Left hindlimb (tissue), 1 donor: Measurements from ENCODE around the gene TPCN2.
A peak's percentile ranks its signal among the peaks of the same experiment; 100 is the strongest.

ENCODE experiments used
- DNase-seq: peaks from one replicate; pipeline ENCODE4 v3.0.0-alpha.2; 2018

Gene TPCN2

DNA sequence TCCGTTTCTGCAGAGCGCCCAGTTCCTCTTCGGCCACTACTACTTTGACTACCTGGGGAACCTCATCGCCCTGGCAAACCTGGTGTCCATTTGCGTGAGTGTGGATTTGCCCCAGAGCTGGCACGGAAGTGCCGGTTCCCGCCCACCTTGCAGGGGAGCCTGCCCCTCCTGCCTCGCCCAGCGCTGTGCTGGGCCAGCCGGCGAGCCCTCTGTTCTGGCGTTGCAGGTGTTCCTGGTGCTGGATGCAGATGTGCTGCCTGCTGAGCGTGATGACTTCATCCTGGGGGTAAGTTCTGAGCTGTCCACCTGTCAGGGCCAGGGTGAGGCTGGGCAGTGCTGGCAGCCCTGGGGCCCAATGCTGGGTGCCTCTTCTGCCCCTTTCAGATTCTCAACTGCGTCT lies 29.8 kb downstream of the TPCN2 start:
- DNase-seq, result no peak

DNA sequence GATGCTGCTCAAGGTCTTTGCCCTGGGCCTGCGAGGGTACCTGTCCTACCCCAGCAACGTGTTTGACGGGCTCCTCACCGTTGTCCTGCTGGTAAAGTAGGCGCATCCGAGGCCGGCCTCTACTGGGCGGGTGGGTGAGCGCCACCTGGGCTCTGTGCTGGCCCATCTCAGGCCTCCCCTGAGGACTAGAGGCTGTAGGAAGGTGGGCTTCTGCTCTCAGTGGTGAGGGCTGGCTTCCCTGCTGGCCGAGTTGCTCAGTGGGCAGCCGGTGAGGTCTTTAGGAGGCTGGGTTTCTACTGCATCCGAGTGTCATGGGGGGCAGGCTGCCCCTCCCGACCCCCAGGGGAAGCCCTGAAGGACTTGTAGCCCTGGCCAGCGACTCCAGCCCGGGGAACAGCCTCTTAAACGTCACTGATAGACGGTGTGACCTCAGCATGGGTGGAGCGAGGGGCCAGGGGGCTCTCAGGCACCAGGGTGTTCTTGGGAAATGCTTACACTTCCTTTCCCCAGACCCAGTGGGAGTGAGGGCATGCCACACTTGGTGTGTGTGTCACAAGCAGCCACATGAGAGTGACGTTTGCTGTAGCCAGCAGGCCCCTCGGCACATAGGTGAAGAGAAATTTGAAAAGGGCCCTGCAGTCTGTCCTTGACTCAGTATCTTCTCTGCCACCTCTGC lies 30.3 kb downstream of the TPCN2 start:
- DNase-seq, result no peak

DNA sequence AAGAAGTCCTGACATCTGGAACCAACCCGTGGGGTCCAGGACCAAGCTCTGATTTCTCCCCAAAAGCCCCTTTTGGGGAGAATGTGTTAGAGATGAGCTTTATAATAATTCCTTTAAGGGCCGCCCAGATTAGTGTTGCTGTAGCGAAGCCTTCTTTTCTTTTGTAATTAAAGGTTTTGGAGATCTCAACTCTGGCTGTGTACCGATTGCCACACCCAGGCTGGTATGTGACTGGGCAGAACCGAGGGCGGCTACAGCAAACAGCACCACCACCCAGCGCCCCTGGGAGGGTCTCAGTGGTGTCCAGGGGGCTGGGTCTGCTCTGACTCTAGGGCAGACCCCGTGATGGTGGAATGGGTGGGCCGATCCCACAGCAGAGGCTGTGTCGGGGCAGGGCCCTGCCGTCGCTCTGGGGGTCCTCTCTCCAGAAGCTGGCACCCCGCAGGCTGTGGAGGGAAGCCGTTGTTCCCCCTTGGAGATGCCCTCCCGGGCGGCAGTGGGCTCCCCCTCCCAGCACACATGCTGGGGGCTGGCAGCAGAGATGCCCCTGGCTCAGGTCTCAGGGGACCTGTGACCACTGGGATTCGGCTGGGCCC lies 31.0 kb downstream of the TPCN2 start:
- DNase-seq, result no peak

DNA sequence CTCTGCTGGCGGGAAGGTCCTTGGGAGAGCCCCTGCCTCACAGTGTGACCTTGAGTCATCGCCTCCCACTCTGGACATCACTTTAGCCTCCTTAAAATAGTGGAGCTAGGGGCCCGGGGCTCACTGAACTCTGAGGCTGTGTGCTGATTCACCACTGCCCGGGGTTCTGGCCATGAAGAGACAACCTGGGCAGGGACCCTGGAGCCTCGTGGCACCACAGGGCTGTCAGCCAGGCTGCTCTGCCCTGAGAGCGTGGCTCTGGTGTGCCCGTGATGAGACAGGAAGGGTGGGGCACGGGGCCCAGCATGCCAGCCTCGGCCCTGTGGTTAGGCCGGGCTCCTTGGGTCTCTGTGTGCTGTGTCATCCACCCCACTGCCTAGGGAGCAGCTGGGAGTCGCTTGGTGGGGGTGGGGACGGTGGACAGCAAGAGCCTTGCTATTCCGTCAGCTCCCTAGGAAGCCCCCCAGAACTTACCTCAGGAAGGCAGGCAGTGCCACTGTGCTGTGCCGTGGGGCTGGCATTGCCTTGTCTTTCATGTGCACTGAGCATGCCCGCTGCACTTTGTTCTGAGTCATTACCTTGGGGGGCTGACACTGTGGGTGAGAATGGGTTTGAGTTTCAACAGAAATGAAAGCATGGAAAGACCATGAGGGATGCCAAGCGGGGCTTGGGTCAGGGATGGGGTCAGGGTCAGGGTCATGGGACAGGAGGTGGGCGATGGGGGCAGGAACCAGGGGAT lies 31.7 kb downstream of the TPCN2 start:
- no peak for DNase-seq

GRCh38 chr11:69081180-69081579 lies 32.4 kb downstream of the TPCN2 start:
- no peak for DNase-seq

DNA sequence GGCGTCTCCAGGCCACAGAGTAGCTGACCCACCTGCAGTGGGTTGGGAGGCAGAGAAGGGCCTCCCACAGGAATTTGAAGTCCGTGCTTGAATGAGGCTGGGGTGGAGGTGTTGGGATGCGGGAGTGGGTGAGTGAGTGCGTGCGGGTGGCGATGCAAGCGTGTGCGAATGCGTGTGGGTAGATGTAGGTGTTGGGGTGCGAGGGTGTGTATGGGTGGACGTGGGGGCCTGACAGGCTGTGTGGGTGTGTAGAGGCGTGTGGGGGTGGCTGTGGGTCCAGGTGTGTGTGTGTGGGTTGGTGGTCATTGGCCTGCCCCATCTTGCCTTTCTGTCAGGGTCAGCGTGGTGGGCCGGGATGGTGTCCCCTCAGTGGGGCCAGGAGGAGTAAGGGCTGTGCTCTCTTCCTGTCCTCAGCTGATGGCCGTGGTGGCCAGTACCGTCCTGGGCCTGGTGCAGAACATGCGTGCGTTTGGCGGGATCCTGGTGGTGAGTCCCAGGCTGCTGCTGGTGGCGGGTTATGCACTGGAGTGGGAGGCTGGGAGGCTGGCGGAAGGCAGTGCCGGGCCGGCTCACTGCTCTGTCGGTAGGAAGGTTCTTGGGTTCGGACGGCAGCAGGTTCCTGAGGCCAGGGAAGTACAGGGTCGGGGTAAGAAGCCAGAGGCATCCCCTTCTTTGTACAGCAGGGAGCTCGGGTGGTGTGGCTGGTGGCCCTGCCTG lies 35.0 kb downstream of the TPCN2 start:
- no peak for DNase-seq

GRCh38 chr11:69084371-69084770 lies 35.6 kb downstream of the TPCN2 start:
- no peak for DNase-seq

GRCh38 chr11:69085490-69086095 lies 36.9 kb downstream of the TPCN2 start:
- no peak for DNase-seq

DNA sequence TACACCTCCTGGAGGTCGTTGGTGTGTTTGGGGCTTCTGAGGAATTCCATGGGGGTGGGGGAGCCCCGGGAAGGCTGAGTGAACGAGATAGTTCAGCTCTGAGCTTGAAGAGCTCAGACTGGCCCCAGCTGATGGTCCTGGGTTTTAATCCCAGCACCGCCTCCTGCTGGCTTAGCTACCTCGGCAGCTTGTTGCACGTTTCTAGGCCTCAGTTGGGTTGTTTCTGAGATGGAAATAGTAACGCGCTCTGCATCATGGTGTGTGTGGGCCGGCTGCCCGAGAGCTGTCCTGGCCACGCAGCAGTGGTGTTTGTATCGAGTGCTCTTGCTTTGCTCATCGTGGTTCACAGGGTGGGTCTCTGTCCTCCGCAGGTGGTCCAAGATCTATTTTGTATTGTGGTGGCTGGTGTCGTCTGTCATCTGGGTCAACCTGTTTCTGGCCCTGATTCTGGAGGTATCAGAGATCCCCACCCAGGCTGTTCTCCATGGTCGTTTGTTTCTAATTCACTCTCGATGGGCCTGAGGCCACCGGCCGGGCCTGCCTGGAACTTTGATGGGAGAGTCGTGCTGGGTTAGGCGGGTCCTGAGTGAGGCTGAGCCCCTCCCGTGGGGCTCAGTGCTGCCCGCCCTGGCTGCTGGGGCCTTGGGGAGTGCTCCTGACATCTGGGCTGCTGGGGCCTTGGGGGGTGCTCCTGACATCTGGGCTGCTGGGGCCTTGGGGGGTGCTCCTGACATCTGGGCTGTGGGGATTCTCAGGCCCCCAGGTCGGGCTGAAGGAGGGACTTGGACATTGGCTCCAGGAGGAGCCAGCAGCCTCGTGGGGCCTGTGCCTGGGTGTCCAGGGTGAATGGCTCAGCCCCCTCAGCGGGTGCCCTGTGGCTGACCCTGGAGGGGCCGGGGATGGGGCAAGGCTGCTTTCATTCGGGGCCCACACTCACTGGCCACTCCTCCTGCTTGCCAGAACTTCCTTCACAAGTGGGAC lies 37.7 kb downstream of the TPCN2 start:
- no peak for DNase-seq

GRCh38 chr11:69087133-69087524 lies 38.4 kb downstream of the TPCN2 start:
- DNase-seq, result no peak

DNA sequence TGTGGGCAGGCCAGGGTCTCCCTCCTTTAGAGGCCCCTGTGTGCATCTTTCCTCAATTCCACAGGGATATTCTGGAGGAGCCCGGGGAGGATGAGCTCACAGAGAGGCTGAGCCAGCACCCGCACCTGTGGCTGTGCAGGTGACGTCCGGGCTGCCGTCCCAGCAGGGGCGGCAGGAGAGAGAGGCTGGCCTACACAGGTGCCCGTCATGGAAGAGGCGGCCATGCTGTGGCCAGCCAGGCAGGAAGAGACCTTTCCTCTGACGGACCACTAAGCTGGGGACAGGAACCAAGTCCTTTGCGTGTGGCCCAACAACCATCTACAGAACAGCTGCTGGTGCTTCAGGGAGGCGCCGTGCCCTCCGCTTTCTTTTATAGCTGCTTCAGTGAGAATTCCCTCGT lies 39.1 kb downstream of the TPCN2 start:
- no peak for DNase-seq

DNA sequence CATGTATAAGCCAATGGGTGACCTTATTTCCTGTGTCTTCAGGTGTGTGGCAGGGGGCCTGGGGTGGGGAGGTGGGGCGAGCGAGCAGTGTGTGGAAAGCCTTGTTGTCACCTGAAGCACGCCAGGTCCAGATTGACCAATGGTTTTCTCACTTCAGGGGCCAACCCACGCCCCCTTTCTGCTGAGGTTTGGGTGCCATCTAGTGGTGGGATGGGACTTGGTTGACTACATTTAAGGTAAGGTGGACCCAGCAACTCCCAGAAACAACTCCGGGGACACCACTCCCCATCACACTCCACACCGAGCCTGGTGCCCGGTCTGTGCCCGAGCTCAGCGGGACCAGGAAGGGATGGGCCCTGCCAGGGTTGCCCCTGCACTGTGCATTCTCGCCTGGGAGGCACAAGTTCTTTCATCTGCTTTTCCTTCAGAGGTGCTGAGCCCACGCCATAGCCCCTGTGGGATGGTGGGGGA lies 40.0 kb downstream of the TPCN2 start:
- DNase-seq, result peak; percentile 79

DNA sequence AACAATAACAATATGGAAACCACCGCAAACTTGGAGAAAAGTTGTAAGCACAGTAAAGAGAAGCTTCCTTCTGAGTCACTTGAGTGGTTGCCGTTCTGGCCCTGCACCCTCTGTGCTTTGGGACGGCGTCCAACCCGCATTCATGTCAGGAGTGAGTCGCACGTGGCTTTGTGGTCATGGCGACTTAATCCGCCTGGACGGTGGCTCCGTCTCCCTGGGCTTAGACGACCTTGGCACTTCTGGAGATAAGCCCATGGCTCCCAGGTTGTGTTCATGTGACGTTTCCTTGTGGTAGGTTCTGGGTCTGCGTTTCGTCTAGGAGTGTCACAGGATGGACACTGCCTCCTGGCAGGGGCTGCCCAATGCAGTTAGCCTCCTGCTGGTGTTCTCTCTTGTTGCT lies 40.5 kb downstream of the TPCN2 start:
- no peak for DNase-seq

- no peak for DNase-seq
Measured at GRCh38 chr11:69091638-69092165, 43.0 kb downstream of the TPCN2 start.

- DNase-seq, result no peak
Measured at GRCh38 chr11:69092263-69092662, 43.5 kb downstream of the TPCN2 start.

GRCh38 chr11:69093106-69093505 lies 44.4 kb downstream of the TPCN2 start:
- DNase-seq, result no peak

- DNase-seq, result no peak
Measured at GRCh38 chr11:69094111-69094914, 45.6 kb downstream of the TPCN2 start.

DNA sequence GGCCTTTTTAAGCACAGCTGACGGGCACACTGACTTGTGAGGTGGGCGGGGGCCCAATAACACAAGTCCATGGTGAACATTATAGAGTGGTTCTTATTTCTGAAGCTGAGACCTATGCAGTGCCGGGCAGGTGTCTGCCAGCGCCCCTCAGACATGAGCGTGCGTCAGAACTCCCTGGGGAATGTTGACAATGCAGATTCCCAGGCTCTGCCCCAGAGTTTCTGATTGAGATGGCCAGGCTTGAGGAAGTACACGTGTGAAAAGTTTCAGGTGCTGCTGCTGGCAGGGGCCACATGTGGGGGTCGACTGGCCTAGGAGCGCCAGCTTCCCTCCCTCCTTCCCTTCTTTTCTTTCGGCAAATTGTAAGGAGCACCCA lies 46.2 kb downstream of the TPCN2 start:
- no peak for DNase-seq

- no peak for DNase-seq
Measured at GRCh38 chr11:69095300-69095699, 46.6 kb downstream of the TPCN2 start.

- DNase-seq, result no peak
Measured at GRCh38 chr11:69096473-69096872, 47.7 kb downstream of the TPCN2 start.

DNA sequence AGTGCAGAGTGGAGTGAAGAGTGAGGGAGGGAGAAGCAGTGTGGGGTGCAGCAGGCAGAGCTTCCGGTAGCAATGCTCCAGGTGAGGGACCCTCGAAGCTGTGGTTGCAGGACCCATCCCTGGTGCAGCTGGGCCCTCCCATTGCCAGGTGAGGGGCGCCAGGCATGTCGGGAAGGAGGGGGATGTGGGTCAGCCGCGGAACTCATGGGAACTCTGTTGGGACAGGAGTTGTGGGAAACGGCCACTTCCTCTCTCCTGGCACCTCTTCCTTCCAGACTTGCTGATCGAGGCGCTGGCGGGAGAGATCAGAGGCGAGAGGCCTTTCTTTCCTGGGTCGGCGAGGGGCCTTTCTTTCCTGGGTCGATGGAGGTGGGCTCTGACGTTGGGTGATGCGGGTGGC lies 48.5 kb downstream of the TPCN2 start:
- DNase-seq, result no peak
